Rectal smooth muscle tissue (tissue), 1 donor: Measurements from ENCODE around the gene TMEM17.
A peak's percentile ranks its signal among the peaks of the same experiment; 100 is the strongest.

Experiments
- H3K27ac ChIP-seq: one replicate; pipeline ENCODE4 v1.7.0; 2013; ENCODE audit warnings: low read depth, low read length, inconsistent platforms
- H3K27me3 ChIP-seq: one replicate; pipeline ENCODE4 v1.7.0; 2013; ENCODE audit warnings: low read length; ENCODE audit not compliant: control insufficient read depth, insufficient read depth
- H3K36me3 ChIP-seq: one replicate; pipeline ENCODE4 v1.7.0; 2013; ENCODE audit warnings: low read length; ENCODE audit not compliant: control insufficient read depth, insufficient read depth
- H3K4me1 ChIP-seq: one replicate; pipeline ENCODE4 v1.7.0; 2013; ENCODE audit warnings: low read length; ENCODE audit not compliant: control insufficient read depth, insufficient read depth
- H3K4me3 ChIP-seq: one replicate; pipeline ENCODE4 v1.7.0; 2013; ENCODE audit warnings: low read length
- H3K9ac ChIP-seq: one replicate; pipeline ENCODE4 v1.7.0; 2013; ENCODE audit warnings: low read length

TMEM17 gene

DNA sequence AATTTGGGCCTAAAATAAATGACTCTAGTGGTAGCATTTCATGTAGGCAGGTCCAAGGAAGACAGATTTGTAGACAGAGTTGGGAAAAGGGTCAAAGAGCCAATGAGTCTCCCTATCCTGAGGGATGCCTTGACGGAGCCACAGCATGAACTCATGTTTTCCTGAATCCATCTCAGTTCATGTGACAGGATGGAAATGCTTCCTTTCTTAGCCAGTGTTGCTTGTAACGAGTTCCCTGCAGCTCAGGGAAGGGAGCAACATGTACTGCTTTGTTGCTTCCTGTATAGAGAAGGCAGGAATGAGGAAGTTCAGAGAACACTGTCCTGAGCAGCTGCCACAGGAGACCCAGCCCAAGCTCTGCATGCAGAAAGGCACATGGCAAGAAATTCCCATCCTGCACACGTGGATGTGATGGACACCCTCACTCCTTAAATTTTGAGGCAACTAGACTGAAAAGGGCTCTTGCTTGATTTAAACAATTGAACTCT lies 27.9 kb downstream of the TMEM17 start:
- H3K27ac ChIP-seq = no peak overlapping the region
- H3K4me3 ChIP-seq = no peak overlapping the region
- H3K27me3 ChIP-seq = no peaks in the 10 kb centered on the region
- H3K4me1 ChIP-seq = peaks cover 35% of the 10 kb centered on the region
- no peaks in the 10 kb centered on the region for H3K36me3 ChIP-seq
- H3K9ac ChIP-seq = no peak overlapping the region

- no peak overlapping the region for H3K27ac ChIP-seq
Measured at GRCh38 chr2:62477573-62477972, 28.4 kb downstream of the TMEM17 start.

DNA sequence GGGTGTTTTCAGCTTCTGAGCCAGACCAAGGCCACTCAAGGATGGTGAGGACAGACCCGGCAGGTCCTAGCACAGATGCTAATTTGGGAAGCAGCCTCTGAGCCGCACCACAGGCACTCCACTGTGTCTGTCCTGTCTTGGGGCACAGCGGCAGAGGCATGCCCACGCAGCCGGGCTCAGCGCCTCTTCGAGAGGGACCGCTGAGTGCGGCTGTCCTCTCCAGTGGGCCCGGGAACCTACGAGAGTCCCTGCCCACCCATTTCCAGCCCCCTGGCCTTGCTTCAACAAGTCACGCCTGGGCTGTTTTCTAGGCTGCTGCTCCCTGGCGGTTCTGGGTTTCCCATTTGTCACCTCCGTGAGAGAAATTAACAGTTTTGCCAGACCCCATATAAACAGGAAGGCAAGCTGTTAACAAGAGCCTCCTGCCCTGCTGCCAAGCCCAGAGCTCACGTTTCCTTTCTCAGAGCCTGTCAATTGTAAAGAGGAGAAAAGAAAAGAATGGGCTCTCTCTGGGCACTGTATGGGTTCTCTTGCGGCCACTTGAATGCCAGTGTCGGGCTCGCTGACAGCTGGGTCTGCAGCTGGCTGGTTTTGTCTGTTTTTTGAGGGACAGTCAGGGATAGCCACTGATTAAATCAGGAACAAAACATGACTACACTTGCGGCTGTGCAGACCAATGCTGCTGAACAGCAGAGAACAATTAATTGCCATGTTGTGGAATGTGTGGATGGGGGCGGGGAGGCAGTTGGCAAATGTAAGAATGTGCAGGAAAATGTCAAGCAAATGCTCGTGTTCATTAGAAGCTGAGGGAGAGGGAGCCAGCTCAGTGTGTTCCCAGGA lies 30.6 kb downstream of the TMEM17 start:
- Histone ChIP-seq H3K4me1 (peaks cover 35% of the 10 kb centered on the region), H3K4me3 (peak overlapping the region; percentile 33), H3K36me3 (no peaks in the 10 kb centered on the region), H3K27me3 (no peaks in the 10 kb centered on the region), H3K9ac (no peak overlapping the region), H3K27ac (peak overlapping the region; percentile 75)

More at GRCh38 chr2:62477573-62477972, 28.4 kb downstream of the TMEM17 start:
- H3K9ac ChIP-seq = no peak overlapping the region
- no peak overlapping the region for H3K4me3 ChIP-seq
- H3K4me1 ChIP-seq = peaks cover 35% of the 10 kb centered on the region
- H3K27me3 ChIP-seq = no peaks in the 10 kb centered on the region
- H3K36me3 ChIP-seq = no peaks in the 10 kb centered on the region

- H3K9ac ChIP-seq = no peak overlapping the region
- H3K4me3 ChIP-seq = peak overlapping the region; percentile 33
- H3K36me3 ChIP-seq = no peaks in the 10 kb centered on the region
- H3K27ac ChIP-seq = peak overlapping the region; percentile 62
- H3K4me1 ChIP-seq = peaks cover 42% of the 10 kb centered on the region
- H3K27me3 ChIP-seq = no peaks in the 10 kb centered on the region
Measured at GRCh38 chr2:62474176-62474575, 31.8 kb downstream of the TMEM17 start.

DNA sequence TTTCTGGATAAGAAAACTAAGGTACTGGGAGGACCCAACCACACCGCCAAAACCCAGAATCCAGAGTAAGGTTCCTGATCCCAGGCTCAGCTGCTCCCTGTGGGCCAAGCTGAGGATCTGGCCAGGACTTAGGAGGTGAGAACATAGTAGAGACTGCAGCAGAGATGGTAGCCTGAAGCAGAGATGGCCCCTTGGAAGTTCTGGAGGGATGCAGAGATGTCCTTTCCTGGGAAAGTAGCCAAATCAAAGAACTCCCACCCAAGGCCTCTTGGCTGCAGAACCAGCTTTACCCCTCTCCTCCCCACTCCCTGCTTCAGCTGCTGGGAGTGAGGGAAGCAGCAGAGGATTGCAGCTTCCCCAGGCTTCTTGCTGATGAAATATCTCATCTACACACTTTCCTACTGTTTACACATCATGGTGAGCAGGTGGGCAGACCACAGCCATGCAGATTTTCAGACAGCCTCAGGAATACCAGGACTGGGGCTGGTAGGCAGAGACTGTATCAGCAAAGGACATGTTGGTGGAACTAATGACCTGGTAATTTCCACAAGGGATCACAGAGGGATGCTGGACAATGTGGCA lies 32.7 kb downstream of the TMEM17 start:
- H3K27ac ChIP-seq = no peak overlapping the region
- H3K27me3 ChIP-seq = no peaks in the 10 kb centered on the region
- H3K4me1 ChIP-seq = peaks cover 42% of the 10 kb centered on the region
- no peak overlapping the region for H3K4me3 ChIP-seq
- no peak overlapping the region for H3K9ac ChIP-seq
- no peaks in the 10 kb centered on the region for H3K36me3 ChIP-seq

- no peaks in the 10 kb centered on the region for H3K27me3 ChIP-seq
- peaks cover 42% of the 10 kb centered on the region for H3K4me1 ChIP-seq
- no peak overlapping the region for H3K27ac ChIP-seq
- H3K9ac ChIP-seq = no peak overlapping the region
- H3K36me3 ChIP-seq = no peaks in the 10 kb centered on the region
- H3K4me3 ChIP-seq = no peak overlapping the region
Measured at GRCh38 chr2:62472312-62472711, 33.7 kb downstream of the TMEM17 start.

GRCh38 chr2:62471816-62472215 lies 34.2 kb downstream of the TMEM17 start:
- H3K36me3 ChIP-seq = no peaks in the 10 kb centered on the region

GRCh38 chr2:62471404-62471803 lies 34.6 kb downstream of the TMEM17 start:
- Histone ChIP-seq H3K9ac (no peak overlapping the region), H3K4me1 (peaks cover 37% of the 10 kb centered on the region), H3K27me3 (no peaks in the 10 kb centered on the region), H3K27ac (no peak overlapping the region), H3K4me3 (no peak overlapping the region), H3K36me3 (no peaks in the 10 kb centered on the region)

More at GRCh38 chr2:62471816-62472215, 34.2 kb downstream of the TMEM17 start:
- Histone ChIP-seq H3K27me3 (no peaks in the 10 kb centered on the region), H3K27ac (no peak overlapping the region), H3K9ac (no peak overlapping the region), H3K4me3 (no peak overlapping the region), H3K4me1 (peaks cover 41% of the 10 kb centered on the region)

GRCh38 chr2:62469548-62469947 lies 36.4 kb downstream of the TMEM17 start:
- H3K9ac ChIP-seq = no peak overlapping the region
- H3K27ac ChIP-seq = no peak overlapping the region
- no peaks in the 10 kb centered on the region for H3K27me3 ChIP-seq
- no peak overlapping the region for H3K4me3 ChIP-seq
- peaks cover 18% of the 10 kb centered on the region for H3K4me1 ChIP-seq
- no peaks in the 10 kb centered on the region for H3K36me3 ChIP-seq

GRCh38 chr2:62469114-62469513 lies 36.9 kb downstream of the TMEM17 start:
- H3K4me3 ChIP-seq = no peak overlapping the region
- peaks cover 14% of the 10 kb centered on the region for H3K4me1 ChIP-seq
- H3K36me3 ChIP-seq = no peaks in the 10 kb centered on the region
- H3K27ac ChIP-seq = no peak overlapping the region
- H3K9ac ChIP-seq = no peak overlapping the region
- no peaks in the 10 kb centered on the region for H3K27me3 ChIP-seq

- Histone ChIP-seq H3K36me3 (no peaks in the 10 kb centered on the region), H3K4me3 (no peak overlapping the region), H3K4me1 (peaks cover 7% of the 10 kb centered on the region), H3K9ac (no peak overlapping the region), H3K27ac (no peak overlapping the region), H3K27me3 (no peaks in the 10 kb centered on the region)
Measured at GRCh38 chr2:62467475-62468321, 38.3 kb downstream of the TMEM17 start.

- Histone ChIP-seq H3K4me3 (no peak overlapping the region), H3K27ac (no peak overlapping the region), H3K4me1 (peaks cover 7% of the 10 kb centered on the region), H3K36me3 (no peaks in the 10 kb centered on the region), H3K27me3 (no peaks in the 10 kb centered on the region), H3K9ac (no peak overlapping the region)
Measured at GRCh38 chr2:62467100-62467474, 38.9 kb downstream of the TMEM17 start.
